ENCODE data around the gene IFT80. TPM values are rescaled to one million over a fixed set of nuclear protein-coding genes. Genes with fewer than 3 reads are reported as not detected.

Gene IFT80
- total RNA-seq, 4 donors from 2014 or later, result 5.5 to 11.9 (median 9.7) TPM

- Histone ChIP-seq H3K36me3 (no peaks in the 10 kb centered on the region), H3K4me1 (peaks cover 15 to 28% (median 24%) of the 10 kb centered on the region in 4 donors), H3K27me3 (peaks cover 0 to 54% (median 23%) of the 10 kb centered on the region in 4 donors), H3K27ac (replicated peaks in 1 of 4) (no peak overlapping the region), H3K9me3 (no peaks in the 10 kb centered on the region), H3K4me3 (peak overlapping the region; percentile 56 to 70 (median 63))
- TF ChIP-seq EP300 (IDR thresholded peaks at IDR 0.05) (no peak), CTCF (IDR thresholded peaks at IDR 0.05) (no peak), POLR2A (IDR thresholded peaks at IDR 0.05; ENCODE audit: low read depth) (no peak), POLR2AphosphoS5 (IDR thresholded peaks at IDR 0.05) (no peak)
- WGBS, result 13% methylated on average over 16 of the region's 16 CpGs
- intact Hi-C loops (cut with DNase I), result no loop called here
- no peak for DNase-seq (ENCODE audit: extremely low spot score)
These were observed 174.2 kb downstream of the IFT80 start for GRCh38 chr3:160224811-160225175.

- H3K36me3 ChIP-seq, result no peaks in the 10 kb centered on the region
- no peaks in the 10 kb centered on the region for H3K9me3 ChIP-seq
- 48% methylated on average over 12 of the region's 12 CpGs for WGBS
- intact Hi-C loops (cut with DNase I), result no loop called here
- H3K4me1 ChIP-seq, result peaks cover 15 to 28% (median 24%) of the 10 kb centered on the region in 4 donors
- no peak for DNase-seq (ENCODE audit: extremely low spot score)
- no peak for TF ChIP-seq POLR2AphosphoS5 (IDR thresholded peaks at IDR 0.05)
- TF ChIP-seq CTCF (IDR thresholded peaks at IDR 0.05), result no peak
- TF ChIP-seq POLR2A (IDR thresholded peaks at IDR 0.05; ENCODE audit: low read depth), result no peak
- TF ChIP-seq EP300 (IDR thresholded peaks at IDR 0.05), result no peak
- no peak overlapping the region for H3K4me3 ChIP-seq
- H3K27me3 ChIP-seq, result peaks cover 0 to 49% (median 21%) of the 10 kb centered on the region in 4 donors
- H3K27ac ChIP-seq (replicated peaks in 1 of 4), result no peak overlapping the region
These were observed 174.8 kb downstream of the IFT80 start for GRCh38 chr3:160224256-160224655.

GRCh38 chr3:160221019-160221418 lies 178.0 kb downstream of the IFT80 start:
- H3K9me3 ChIP-seq, result no peaks in the 10 kb centered on the region
- H3K4me3 ChIP-seq, result no peak overlapping the region
- peaks cover 7 to 18% (median 15%) of the 10 kb centered on the region in 4 donors for H3K4me1 ChIP-seq
- H3K36me3 ChIP-seq, result no peaks in the 10 kb centered on the region
- DNase-seq (ENCODE audit: extremely low spot score), result no peak
- no peak overlapping the region for H3K27ac ChIP-seq (replicated peaks in 1 of 4)
- TF ChIP-seq CTCF (IDR thresholded peaks at IDR 0.05) (no peak), POLR2A (IDR thresholded peaks at IDR 0.05; ENCODE audit: low read depth) (no peak), POLR2AphosphoS5 (IDR thresholded peaks at IDR 0.05) (no peak), EP300 (IDR thresholded peaks at IDR 0.05) (no peak)
- WGBS, result 27% methylated on average over 2 of the region's 2 CpGs
- peaks cover 0 to 19% (median under 1%) of the 10 kb centered on the region in 4 donors for H3K27me3 ChIP-seq
- intact Hi-C loops (cut with DNase I), result no loop called here

GRCh38 chr3:160220038-160220437 lies 179.0 kb downstream of the IFT80 start:
- no peak overlapping the region for H3K27ac ChIP-seq (replicated peaks in 1 of 4)
- no peaks in the 10 kb centered on the region for H3K9me3 ChIP-seq
- 95% methylated on average over 2 of the region's 2 CpGs for WGBS
- TF ChIP-seq POLR2A (IDR thresholded peaks at IDR 0.05; ENCODE audit: low read depth) (no peak), EP300 (IDR thresholded peaks at IDR 0.05) (no peak), CTCF (IDR thresholded peaks at IDR 0.05) (no peak), POLR2AphosphoS5 (IDR thresholded peaks at IDR 0.05) (no peak)
- H3K4me3 ChIP-seq, result no peak overlapping the region
- H3K36me3 ChIP-seq, result no peaks in the 10 kb centered on the region
- H3K27me3 ChIP-seq, result peaks cover 0 to 9% (median 0%) of the 10 kb centered on the region in 4 donors
- no peak for DNase-seq (ENCODE audit: extremely low spot score)
- intact Hi-C loops (cut with DNase I), result no loop called here
- H3K4me1 ChIP-seq, result peaks cover 4 to 8% (median 5%) of the 10 kb centered on the region in 4 donors

GRCh38 chr3:160218136-160218535 lies 180.9 kb downstream of the IFT80 start:
- no peak overlapping the region for H3K27ac ChIP-seq (replicated peaks in 1 of 4)
- H3K4me1 ChIP-seq, result no peaks in the 10 kb centered on the region
- DNase-seq (ENCODE audit: extremely low spot score), result no peak
- H3K4me3 ChIP-seq, result no peak overlapping the region
- H3K9me3 ChIP-seq, result no peaks in the 10 kb centered on the region
- 65% methylated on average over 3 of the region's 3 CpGs for WGBS
- no peaks in the 10 kb centered on the region for H3K36me3 ChIP-seq
- intact Hi-C loops (cut with DNase I), result no loop called here
- no peaks in the 10 kb centered on the region for H3K27me3 ChIP-seq
- TF ChIP-seq EP300 (IDR thresholded peaks at IDR 0.05) (no peak), CTCF (IDR thresholded peaks at IDR 0.05) (no peak), POLR2A (IDR thresholded peaks at IDR 0.05; ENCODE audit: low read depth) (no peak), POLR2AphosphoS5 (IDR thresholded peaks at IDR 0.05) (no peak)
